Stimulated activated naive CD8-positive, alpha-beta T cell treated with anti-CD3 and anti-CD28 coated beads, Interleukin-15, Interleukin-2, amounts not matched to agents 100 ng/mL and 50 ng/mL, for 24 hours (primary cell): ENCODE data around the gene DDX19B.
"Not testable (repeated sequence)": the region's sequence is repeated elsewhere in the genome, so short reads cannot be mapped to it uniquely, and the experiment has no call there.

Experiments used
- H3K27ac Mint-ChIP-seq: one replicate; pipeline ENCODE4 v1.8.0; 2021; ENCODE audit warnings: mild to moderate bottlenecking, mixed read lengths
- H3K27me3 Mint-ChIP-seq: one replicate; pipeline ENCODE4 v1.8.0; 2021; ENCODE audit warnings: mixed read lengths
- H3K36me3 Mint-ChIP-seq: one replicate; pipeline ENCODE4 v1.8.0; 2021; ENCODE audit warnings: low read depth, mixed read lengths
- H3K4me1 Mint-ChIP-seq: one replicate; pipeline ENCODE4 v1.8.0; 2021; ENCODE audit warnings: low read depth, mixed read lengths
- H3K4me3 Mint-ChIP-seq: one replicate; pipeline ENCODE4 v1.8.0; 2021; ENCODE audit warnings: mild to moderate bottlenecking, mixed read lengths
- H3K9me3 Mint-ChIP-seq: one replicate; pipeline ENCODE4 v1.8.0; 2021; ENCODE audit warnings: mixed read lengths

Gene DDX19B

DNA sequence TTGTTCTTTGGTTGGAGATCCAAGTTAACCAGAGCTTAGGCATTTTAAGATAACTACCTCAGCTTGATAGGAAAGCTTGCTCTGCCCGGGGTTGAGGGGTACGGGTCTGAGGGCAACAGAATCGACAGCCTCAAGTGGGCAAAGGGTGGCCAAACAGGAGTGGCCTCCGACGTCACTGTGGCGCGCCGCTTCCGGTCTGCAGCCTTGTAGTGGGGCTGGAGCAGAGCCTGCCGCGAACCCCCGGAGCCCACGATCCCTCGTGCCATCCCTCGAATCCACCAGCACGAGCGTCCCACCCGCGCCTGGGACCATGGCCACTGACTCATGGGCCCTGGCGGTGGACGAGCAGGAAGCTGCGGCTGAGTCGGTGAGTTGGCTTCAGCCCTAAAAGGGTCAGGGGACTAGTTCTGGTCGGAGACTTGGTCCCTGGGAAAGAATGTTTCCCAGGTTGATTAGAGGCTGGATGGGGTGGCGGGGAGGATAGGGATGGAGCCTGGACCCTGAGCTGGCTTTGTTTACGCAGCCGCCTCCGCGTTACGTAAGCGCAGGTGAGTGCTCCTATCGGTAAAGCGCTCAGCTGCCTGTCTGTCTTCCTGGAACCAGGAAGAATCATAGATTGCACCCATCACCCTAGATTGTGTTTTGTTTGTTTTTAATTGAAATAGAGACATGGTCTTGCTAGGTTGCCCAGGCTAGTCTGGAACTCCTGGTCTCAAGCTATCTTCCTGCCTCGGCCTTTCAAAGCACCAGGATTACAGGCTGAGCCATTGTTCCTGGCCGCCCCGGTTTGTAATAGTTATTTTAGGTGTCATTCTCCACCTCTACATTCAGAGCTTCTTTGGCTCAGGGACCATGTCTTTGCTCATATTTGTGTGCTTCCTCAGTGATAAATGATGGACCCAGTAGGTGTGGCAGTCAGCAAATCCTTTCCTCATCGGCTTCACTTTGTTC lies at the start of gene DDX19B:
Gene DDX19B (plus strand): TSS at position 199 of the 951 bp plus-strand sequence. CDS start 112 bp downstream, at position 311.
- Mint-ChIP-seq H3K4me3 (peak within 1 kb of the TSS; percentile 96), H3K27me3 (no peaks in the 10 kb centered on the region), H3K36me3 (peaks cover 28% of the 10 kb centered on the region), H3K4me1 (peaks cover 43% of the 10 kb centered on the region), H3K27ac (peak within 1 kb of the TSS; percentile 94), H3K9me3 (peaks cover 10% of the 10 kb centered on the region)

DNA sequence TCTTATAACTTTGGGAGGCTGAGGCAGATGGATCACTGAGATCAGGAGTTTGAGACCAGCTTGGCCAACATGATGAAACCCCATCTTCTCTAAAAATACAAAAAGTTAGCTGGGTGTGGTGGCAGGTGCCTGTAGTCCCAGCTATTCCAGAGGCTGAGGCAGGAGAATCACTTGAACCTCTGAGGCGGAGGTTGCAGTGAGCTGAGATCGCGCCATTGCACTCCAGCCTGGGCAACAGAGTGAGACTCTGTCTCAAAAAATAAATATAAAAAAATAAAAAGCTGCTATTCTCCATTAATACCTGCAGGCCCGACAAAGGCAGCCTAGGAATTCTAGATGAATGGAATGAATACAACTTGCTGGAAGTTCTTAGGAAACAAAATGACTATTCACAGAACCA lies 49.3 kb upstream of the DDX19B start:
- Mint-ChIP-seq H3K4me1 (peaks cover 35% of the 10 kb centered on the region), H3K36me3 (peaks cover 42% of the 10 kb centered on the region), H3K27ac (peak overlapping the region; percentile 76), H3K4me3 (peak overlapping the region; percentile 90)
- not testable (repeated sequence) for H3K9me3 Mint-ChIP-seq, H3K27me3 Mint-ChIP-seq

GRCh38 chr16:70250748-70251628 lies 48.0 kb upstream of the DDX19B start:
- Mint-ChIP-seq H3K27ac (peak overlapping the region; percentile 89), H3K4me3 (peak overlapping the region; percentile 90), H3K36me3 (peaks cover 55% of the 10 kb centered on the region), H3K27me3 (no peaks in the 10 kb centered on the region), H3K9me3 (no peaks in the 10 kb centered on the region), H3K4me1 (peaks cover 30% of the 10 kb centered on the region)

DNA sequence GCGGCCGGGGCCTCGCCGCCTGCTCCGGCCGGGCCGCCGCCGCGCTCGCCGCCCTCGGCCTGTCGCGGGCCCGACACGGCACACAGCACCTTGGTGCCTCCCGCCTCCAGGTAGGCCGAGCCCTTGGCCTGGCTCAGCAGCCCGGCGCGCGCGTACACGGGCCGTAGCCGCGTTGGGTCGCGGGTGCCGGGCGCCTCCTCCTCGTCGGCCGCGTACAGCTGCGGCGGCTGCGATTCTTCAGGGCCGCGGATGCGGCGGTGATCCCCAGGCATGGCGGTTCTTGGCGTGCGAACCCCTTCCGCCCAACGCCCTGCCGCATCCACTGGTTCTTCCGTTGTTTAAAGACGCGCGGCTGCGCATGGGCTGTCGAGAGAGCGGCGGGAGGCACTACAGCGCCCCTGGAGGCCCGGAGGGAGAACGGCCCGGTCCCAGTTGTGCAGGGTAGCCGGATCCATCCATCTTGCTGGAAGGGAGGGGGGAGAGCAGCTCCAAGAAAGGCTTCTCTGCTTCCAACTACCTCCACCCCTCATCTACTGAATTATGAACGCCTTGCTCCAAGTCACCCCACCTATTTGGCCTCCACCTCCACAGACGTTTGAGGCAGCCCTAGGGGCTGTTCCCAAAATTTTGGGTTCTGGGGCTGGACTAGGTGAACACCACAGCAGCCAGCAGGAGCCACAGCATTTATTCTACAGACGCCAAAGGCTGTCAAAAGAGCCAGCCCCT lies 47.2 kb upstream of the DDX19B start, which contains the start of gene EXOSC6:
Gene EXOSC6 (minus strand): TSS at position 312 of the 726 bp plus-strand sequence. CDS start 40 bp downstream, at position 272.
- H3K4me3 Mint-ChIP-seq, result peak within 1 kb of the TSS; percentile 90
- H3K36me3 Mint-ChIP-seq, result peaks cover 62% of the 10 kb centered on the region
- H3K4me1 Mint-ChIP-seq, result peaks cover 24% of the 10 kb centered on the region
- H3K9me3 Mint-ChIP-seq, result no peaks in the 10 kb centered on the region
- peak within 1 kb of the TSS; percentile 93 for H3K27ac Mint-ChIP-seq
- H3K27me3 Mint-ChIP-seq, result no peaks in the 10 kb centered on the region

- H3K9me3 Mint-ChIP-seq, result no peaks in the 10 kb centered on the region
- H3K36me3 Mint-ChIP-seq, result peaks cover 65% of the 10 kb centered on the region
- no peak overlapping the region for H3K27ac Mint-ChIP-seq
- H3K27me3 Mint-ChIP-seq, result no peaks in the 10 kb centered on the region
- peaks cover 23% of the 10 kb centered on the region for H3K4me1 Mint-ChIP-seq
- no peak overlapping the region for H3K4me3 Mint-ChIP-seq
These were observed 46.5 kb upstream of the DDX19B start for GRCh38 chr16:70252355-70252988.

DNA sequence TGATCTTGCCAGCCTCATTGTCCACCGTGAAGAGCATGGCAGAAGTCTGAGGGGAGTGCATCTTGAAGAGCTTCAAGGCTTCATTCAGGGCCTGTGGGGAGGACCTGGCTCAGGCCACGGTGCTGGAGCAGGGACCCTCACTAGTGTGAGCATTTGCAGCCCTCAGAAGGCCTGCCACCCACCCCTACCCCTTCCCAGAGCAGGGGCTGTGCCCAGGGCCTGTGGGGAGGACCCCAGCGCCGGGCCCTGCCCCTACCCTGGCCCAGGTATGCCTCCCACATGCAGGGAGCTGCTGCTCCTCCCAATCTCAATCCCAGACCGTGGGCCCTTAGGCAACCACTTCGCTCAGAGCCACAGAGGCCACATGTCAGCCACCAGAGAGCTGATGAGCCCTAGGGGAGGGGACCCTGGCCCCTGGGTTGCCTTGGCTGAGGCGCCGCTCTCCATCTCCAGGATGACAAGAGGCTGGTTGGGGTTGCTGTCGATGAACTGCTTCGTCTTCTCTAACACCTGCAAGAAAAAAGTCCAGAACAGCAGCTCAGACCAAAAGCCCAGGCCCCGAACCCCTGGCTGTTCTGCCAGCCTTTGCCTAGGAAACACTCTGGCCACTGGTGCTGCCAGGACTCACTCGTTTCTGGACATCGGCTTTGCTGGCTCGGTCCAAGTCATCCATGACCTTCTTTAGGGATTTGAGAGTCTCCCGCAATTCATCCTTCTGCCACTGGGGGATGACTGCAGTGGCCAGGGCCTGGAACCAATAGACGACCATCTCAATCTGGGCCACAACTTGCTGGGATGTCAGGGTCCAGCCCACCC lies 45.5 kb upstream of the DDX19B start:
- H3K27ac Mint-ChIP-seq, result peak overlapping the region; percentile 61
- H3K9me3 Mint-ChIP-seq, result no peaks in the 10 kb centered on the region
- peaks cover 15% of the 10 kb centered on the region for H3K4me1 Mint-ChIP-seq
- H3K4me3 Mint-ChIP-seq, result no peak overlapping the region
- no peaks in the 10 kb centered on the region for H3K27me3 Mint-ChIP-seq
- H3K36me3 Mint-ChIP-seq, result peaks cover 76% of the 10 kb centered on the region

DNA sequence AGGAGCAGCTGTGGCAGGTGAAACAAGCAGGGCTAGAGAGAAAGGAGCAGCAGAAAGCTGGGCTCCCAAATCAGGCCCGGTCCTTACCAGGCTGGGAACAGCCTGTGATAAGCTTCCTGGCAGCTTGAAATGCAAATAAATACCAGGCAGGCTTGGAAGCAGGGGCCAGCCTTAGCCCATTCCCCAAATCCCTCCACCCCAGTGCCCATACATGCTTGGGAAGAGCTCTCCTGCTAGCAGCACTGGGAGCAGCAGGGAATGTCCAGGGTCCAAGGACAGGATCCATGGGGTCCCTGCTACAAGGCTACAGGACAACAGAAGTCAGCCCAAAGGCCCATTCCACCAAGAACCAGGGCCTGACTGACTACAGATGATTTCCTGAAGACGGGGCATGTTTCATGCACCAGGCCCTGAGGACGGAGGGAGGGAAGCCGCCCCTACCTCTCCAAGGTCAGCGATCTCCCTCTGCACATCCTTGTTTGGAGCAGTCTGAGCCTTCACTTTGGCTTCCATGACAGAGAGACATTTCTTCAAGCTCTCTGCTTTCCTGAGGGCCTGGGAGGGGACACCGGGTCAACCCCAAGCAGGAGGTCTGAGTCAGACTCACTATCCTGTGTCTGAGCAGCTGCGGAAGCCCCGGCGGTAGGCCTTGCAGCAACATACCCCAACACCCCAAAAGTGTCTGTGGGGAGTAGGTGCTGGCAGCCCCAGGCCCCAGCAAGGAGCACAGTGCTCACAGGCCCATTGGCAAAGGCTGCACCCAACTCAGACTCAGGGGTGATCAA lies 44.6 kb upstream of the DDX19B start:
- Mint-ChIP-seq H3K36me3 (peaks cover 78% of the 10 kb centered on the region), H3K9me3 (no peaks in the 10 kb centered on the region)

DNA sequence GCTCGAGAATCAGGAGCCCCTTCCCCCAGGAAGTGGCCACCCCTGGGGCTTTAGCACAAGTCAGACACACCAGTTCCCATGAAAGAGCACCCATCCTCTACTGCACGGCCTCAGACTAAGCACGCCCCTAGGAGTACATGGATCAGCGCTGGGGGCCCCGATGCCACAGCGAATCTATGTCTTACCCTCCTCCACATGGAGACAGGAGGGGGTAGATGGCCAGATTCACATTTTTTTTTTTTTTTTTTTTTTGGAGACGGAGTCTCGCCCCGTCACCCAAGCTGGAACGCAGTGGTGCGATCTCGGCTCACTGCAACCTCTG lies 44.1 kb upstream of the DDX19B start:
- Mint-ChIP-seq H3K9me3 (no peaks in the 10 kb centered on the region), H3K36me3 (peaks cover 77% of the 10 kb centered on the region), H3K4me1 (peaks cover 4% of the 10 kb centered on the region), H3K27ac (no peak overlapping the region), H3K4me3 (no peak overlapping the region), H3K27me3 (no peaks in the 10 kb centered on the region)

More for the DNA sequence above, 44.6 kb upstream of the DDX19B start:
- H3K27ac Mint-ChIP-seq, result no peak overlapping the region
- H3K4me3 Mint-ChIP-seq, result no peak overlapping the region
- peaks cover 8% of the 10 kb centered on the region for H3K4me1 Mint-ChIP-seq
- no peaks in the 10 kb centered on the region for H3K27me3 Mint-ChIP-seq

DNA sequence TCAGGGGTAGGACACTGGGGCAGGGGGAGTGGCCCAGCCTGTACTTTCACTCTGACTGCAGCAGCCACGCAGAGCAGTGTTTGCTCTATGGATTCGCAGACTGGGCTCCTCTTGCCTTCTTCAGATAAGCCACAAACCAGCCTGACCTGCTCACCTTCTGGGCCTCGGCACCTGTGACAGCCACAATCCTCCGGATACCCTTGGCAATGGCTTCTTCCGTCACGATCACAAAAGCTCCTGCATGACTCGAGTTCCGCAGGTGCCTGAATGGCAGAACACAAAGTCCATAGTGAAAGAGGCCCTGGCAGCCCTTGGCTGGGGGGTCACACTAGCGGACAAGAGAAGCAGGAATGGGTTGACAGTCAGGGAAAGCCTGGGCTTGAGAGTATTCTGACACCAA lies 43.4 kb upstream of the DDX19B start:
- Mint-ChIP-seq H3K27ac (no peak overlapping the region), H3K4me3 (no peak overlapping the region), H3K9me3 (no peaks in the 10 kb centered on the region), H3K4me1 (no peaks in the 10 kb centered on the region), H3K36me3 (peaks cover 78% of the 10 kb centered on the region), H3K27me3 (no peaks in the 10 kb centered on the region)

- H3K36me3 Mint-ChIP-seq, result peaks cover 85% of the 10 kb centered on the region
- no peaks in the 10 kb centered on the region for H3K9me3 Mint-ChIP-seq
- H3K27ac Mint-ChIP-seq, result peak overlapping the region; percentile 59
- no peaks in the 10 kb centered on the region for H3K27me3 Mint-ChIP-seq
- H3K4me3 Mint-ChIP-seq, result no peak overlapping the region
- H3K4me1 Mint-ChIP-seq, result no peaks in the 10 kb centered on the region
These were observed 41.6 kb upstream of the DDX19B start for GRCh38 chr16:70257391-70257790.

- Mint-ChIP-seq H3K27me3 (no peaks in the 10 kb centered on the region), H3K27ac (no peak overlapping the region), H3K4me1 (no peaks in the 10 kb centered on the region), H3K36me3 (peaks cover 84% of the 10 kb centered on the region), H3K4me3 (no peak overlapping the region), H3K9me3 (no peaks in the 10 kb centered on the region)
These were observed 40.9 kb upstream of the DDX19B start for GRCh38 chr16:70258065-70258464.

DNA sequence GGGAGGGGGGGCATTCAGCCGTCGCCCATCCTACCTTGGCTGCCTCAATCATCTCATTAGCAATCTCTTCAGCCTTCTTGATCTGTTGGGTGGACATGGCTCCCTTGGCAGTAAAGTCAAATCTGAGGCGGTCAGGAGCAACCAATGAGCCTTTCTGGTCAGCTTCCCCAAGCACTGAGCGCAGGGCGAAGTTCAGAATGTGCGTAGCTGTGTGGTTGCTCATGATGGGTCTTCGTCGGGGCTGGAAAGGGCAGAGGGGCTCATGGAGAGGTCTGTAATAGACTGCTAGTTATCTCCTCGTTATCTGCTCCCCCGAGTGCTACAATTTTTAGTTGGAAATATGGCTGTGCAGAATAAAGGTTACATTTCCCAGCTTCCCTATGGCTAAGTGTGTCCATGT lies 40.0 kb upstream of the DDX19B start:
- Mint-ChIP-seq H3K4me1 (no peaks in the 10 kb centered on the region), H3K27ac (no peak overlapping the region), H3K4me3 (no peak overlapping the region), H3K9me3 (no peaks in the 10 kb centered on the region), H3K27me3 (no peaks in the 10 kb centered on the region), H3K36me3 (peaks cover 81% of the 10 kb centered on the region)

DNA sequence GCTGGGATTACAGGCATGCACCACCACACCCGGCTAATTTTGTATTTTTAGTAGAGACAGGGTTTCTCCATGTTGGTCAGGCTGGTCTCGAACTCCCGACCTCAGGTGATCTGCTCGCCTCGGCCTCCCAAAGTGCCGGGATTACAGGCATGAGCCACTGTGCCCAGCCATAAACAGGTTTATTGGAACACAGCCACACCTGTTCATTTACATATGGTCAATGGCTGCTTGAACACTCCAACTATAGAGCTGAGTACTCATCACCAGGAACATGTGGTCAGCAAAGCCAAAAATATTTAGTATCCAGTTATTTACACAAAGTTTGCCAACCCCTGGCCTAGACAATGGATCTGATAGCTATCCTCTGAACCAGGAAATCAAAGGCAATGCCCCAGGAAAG lies 39.1 kb upstream of the DDX19B start:
- H3K4me1 Mint-ChIP-seq, H3K4me3 Mint-ChIP-seq, H3K27ac Mint-ChIP-seq, H3K9me3 Mint-ChIP-seq, H3K27me3 Mint-ChIP-seq: not testable (repeated sequence)
- peaks cover 78% of the 10 kb centered on the region for H3K36me3 Mint-ChIP-seq
